Measurements from ENCODE around the gene PLEKHG7.
"Not testable (repeated sequence)": the region's sequence is repeated elsewhere in the genome, so short reads cannot be mapped to it uniquely, and the experiment has no call there.

PLEKHG7 gene

DNA sequence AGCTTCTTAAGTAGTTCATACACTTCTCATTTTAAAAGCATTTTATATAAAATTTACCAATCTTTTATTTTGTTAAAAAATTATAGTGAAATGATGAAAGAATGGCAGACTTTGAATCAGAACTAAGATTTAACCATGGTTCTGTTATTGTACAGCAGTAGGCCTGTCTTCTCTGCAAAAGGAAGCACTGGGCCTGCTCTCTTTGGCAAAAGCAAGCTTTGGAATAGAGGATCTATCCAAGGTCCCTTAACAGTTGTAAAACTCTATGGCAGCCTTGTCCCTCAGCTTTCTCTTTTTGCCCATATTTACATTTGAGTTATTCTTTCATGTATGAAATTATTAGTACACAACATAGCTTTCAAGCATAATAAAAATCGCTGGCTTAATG lies 82.8 kb downstream of the PLEKHG7 start:
- no peaks in the 10 kb centered on the region for H3K27me3 ChIP-seq (ENCODE audit: control insufficient read depth in 3 of 3, insufficient read depth in 3 of 3, low read depth in 1 of 3, low read length in 3 of 3)
- no peak overlapping the region for H3K4me3 ChIP-seq (ENCODE audit: low read length in 2 of 2)
- H3K4me2 ChIP-seq (ENCODE audit: insufficient read depth, low read length, poor library complexity, severe bottlenecking) = no peak overlapping the region
- H3K79me1 ChIP-seq (ENCODE audit: low read depth, low read length) = no peaks in the 10 kb centered on the region
- H2BK5ac ChIP-seq (ENCODE audit: low read length) = no peak overlapping the region
- no peak for DNase-seq (ENCODE audit: low spot score)
- no peak overlapping the region for H2BK120ac ChIP-seq (ENCODE audit: low read depth, low read length)
- H2BK15ac ChIP-seq (ENCODE audit: low read length) = no peak overlapping the region
- no peak overlapping the region for H3K9ac ChIP-seq (ENCODE audit: low read depth, low read length, poor library complexity)
- H4K91ac ChIP-seq (ENCODE audit: low read depth, low read length, poor library complexity) = no peak overlapping the region
- H3K4ac ChIP-seq (ENCODE audit: low read length) = no peak overlapping the region
- no peak overlapping the region for H2BK12ac ChIP-seq (ENCODE audit: low read length)
- no peak overlapping the region for H2AK5ac ChIP-seq (ENCODE audit: low read depth, low read length)
- no peak overlapping the region for H3K18ac ChIP-seq (ENCODE audit: low read length)
- no peak overlapping the region for H3K14ac ChIP-seq (ENCODE audit: low read length)
- H3K23ac ChIP-seq (ENCODE audit: low read depth, low read length, poor library complexity) = no peak overlapping the region
- WGBS, 2 donors (ENCODE audit: extremely low coverage in 2 of 2, insufficient read length in 2 of 2, insufficient replicate concordance in 1 of 2) = no CpG with 5 or more reads among the region's 1 CpG
- H3K36me3 ChIP-seq (replicated peaks in 1 of 2; ENCODE audit: control insufficient read depth in 2 of 2, insufficient read depth in 2 of 2, low read length in 2 of 2) = peaks cover 0 to 18% of the 10 kb centered on the region in 2 donors
- H3K27ac ChIP-seq (replicated peaks; ENCODE audit: low read length) = no peak overlapping the region
- H3K9me3 ChIP-seq (replicated peaks in 1 of 2; ENCODE audit: control insufficient read depth in 2 of 2, insufficient read depth in 1 of 2, low read depth in 1 of 2, low read length in 2 of 2) = no peaks in the 10 kb centered on the region
- no peak overlapping the region for H4K8ac ChIP-seq (ENCODE audit: low read depth, low read length)
- peaks cover 0 to 2% of the 10 kb centered on the region in 2 donors for H3K4me1 ChIP-seq (ENCODE audit: control insufficient read depth in 2 of 2, insufficient read depth in 1 of 2, low read depth in 1 of 2, low read length in 2 of 2)
- no peak overlapping the region for H2AFZ ChIP-seq (ENCODE audit: low read length)

DNA sequence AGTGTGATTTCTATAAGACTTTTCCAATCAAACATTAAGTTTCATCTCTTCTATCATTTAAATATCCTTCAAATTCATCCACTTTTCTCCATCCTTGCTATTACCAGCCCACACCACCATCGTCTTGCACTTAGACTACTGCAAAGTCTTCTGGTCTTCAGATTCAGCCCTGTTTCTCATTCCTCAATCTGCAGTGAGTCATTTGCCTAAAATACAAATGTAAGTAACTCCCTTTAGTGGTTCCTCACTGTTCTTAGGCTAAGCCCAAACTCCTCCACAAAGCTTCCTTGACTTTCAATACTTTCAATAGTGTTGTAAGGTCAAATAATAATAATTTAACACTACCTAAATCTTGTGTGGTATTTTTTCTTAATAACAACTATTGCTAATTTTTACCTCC lies 83.3 kb downstream of the PLEKHG7 start:
- H3K27ac ChIP-seq (replicated peaks; ENCODE audit: low read length) = no peak overlapping the region
- no peaks in the 10 kb centered on the region for H3K27me3 ChIP-seq (ENCODE audit: control insufficient read depth in 3 of 3, insufficient read depth in 3 of 3, low read depth in 1 of 3, low read length in 3 of 3)
- no peak overlapping the region for H2BK12ac ChIP-seq (ENCODE audit: low read length)
- WGBS, 2 donors (ENCODE audit: extremely low coverage in 2 of 2, insufficient read length in 2 of 2, insufficient replicate concordance in 1 of 2) = 100% methylated on average over 1 of the region's 1 CpG; no CpG with 5 or more reads in 1 of the 2 donors
- no peak overlapping the region for H3K4me2 ChIP-seq (ENCODE audit: insufficient read depth, low read length, poor library complexity, severe bottlenecking)
- no peak overlapping the region for H2AK5ac ChIP-seq (ENCODE audit: low read depth, low read length)
- no peak overlapping the region for H2BK5ac ChIP-seq (ENCODE audit: low read length)
- no peak overlapping the region for H3K14ac ChIP-seq (ENCODE audit: low read length)
- no peak overlapping the region for H4K8ac ChIP-seq (ENCODE audit: low read depth, low read length)
- H3K36me3 ChIP-seq (replicated peaks in 1 of 2; ENCODE audit: control insufficient read depth in 2 of 2, insufficient read depth in 2 of 2, low read length in 2 of 2) = peaks cover 0 to 16% of the 10 kb centered on the region in 2 donors
- H2BK120ac ChIP-seq (ENCODE audit: low read depth, low read length) = no peak overlapping the region
- no peak overlapping the region for H4K91ac ChIP-seq (ENCODE audit: low read depth, low read length, poor library complexity)
- no peak overlapping the region for H3K4ac ChIP-seq (ENCODE audit: low read length)
- no peaks in the 10 kb centered on the region for H3K79me1 ChIP-seq (ENCODE audit: low read depth, low read length)
- H3K4me3 ChIP-seq (ENCODE audit: low read length in 2 of 2) = no peak overlapping the region
- H3K18ac ChIP-seq (ENCODE audit: low read length) = no peak overlapping the region
- H3K9ac ChIP-seq (ENCODE audit: low read depth, low read length, poor library complexity) = no peak overlapping the region
- no peak overlapping the region for H3K23ac ChIP-seq (ENCODE audit: low read depth, low read length, poor library complexity)
- no peaks in the 10 kb centered on the region for H3K9me3 ChIP-seq (replicated peaks in 1 of 2; ENCODE audit: control insufficient read depth in 2 of 2, insufficient read depth in 1 of 2, low read depth in 1 of 2, low read length in 2 of 2)
- H2BK15ac ChIP-seq (ENCODE audit: low read length) = no peak overlapping the region
- no peak for DNase-seq (ENCODE audit: low spot score)
- no peak overlapping the region for H2AFZ ChIP-seq (ENCODE audit: low read length)
- H3K4me1 ChIP-seq (ENCODE audit: control insufficient read depth in 2 of 2, insufficient read depth in 1 of 2, low read depth in 1 of 2, low read length in 2 of 2) = peaks cover 0 to 2% of the 10 kb centered on the region in 2 donors

- H3K4me1 ChIP-seq (ENCODE audit: control insufficient read depth in 2 of 2, insufficient read depth in 1 of 2, low read depth in 1 of 2, low read length in 2 of 2); H3K9ac ChIP-seq (ENCODE audit: low read depth, low read length, poor library complexity): not testable (repeated sequence)
Observed at GRCh38 chr12:92794356-92794755, 91.6 kb downstream of the PLEKHG7 start.

GRCh38 chr12:92794814-92795213 lies 92.0 kb downstream of the PLEKHG7 start:
- H3K27ac ChIP-seq (replicated peaks; ENCODE audit: low read length) = no peak overlapping the region
- H2BK5ac ChIP-seq (ENCODE audit: low read length) = no peak overlapping the region
- no peak overlapping the region for H3K14ac ChIP-seq (ENCODE audit: low read length)
- no peak overlapping the region for H2BK120ac ChIP-seq (ENCODE audit: low read depth, low read length)
- no peaks in the 10 kb centered on the region for H3K79me1 ChIP-seq (ENCODE audit: low read depth, low read length)
- H3K18ac ChIP-seq (ENCODE audit: low read length) = no peak overlapping the region
- no peak overlapping the region for H4K91ac ChIP-seq (ENCODE audit: low read depth, low read length, poor library complexity)
- H2AK5ac ChIP-seq (ENCODE audit: low read depth, low read length) = no peak overlapping the region
- no peaks in the 10 kb centered on the region for H3K27me3 ChIP-seq (ENCODE audit: control insufficient read depth in 3 of 3, insufficient read depth in 3 of 3, low read depth in 1 of 3, low read length in 3 of 3)
- H3K4me1 ChIP-seq (ENCODE audit: control insufficient read depth in 2 of 2, insufficient read depth in 1 of 2, low read depth in 1 of 2, low read length in 2 of 2) = no peaks in the 10 kb centered on the region
- no peak overlapping the region for H3K4me2 ChIP-seq (ENCODE audit: insufficient read depth, low read length, poor library complexity, severe bottlenecking)
- H3K9me3 ChIP-seq (replicated peaks in 1 of 2; ENCODE audit: control insufficient read depth in 2 of 2, insufficient read depth in 1 of 2, low read depth in 1 of 2, low read length in 2 of 2) = no peaks in the 10 kb centered on the region
- no peak overlapping the region for H2BK15ac ChIP-seq (ENCODE audit: low read length)
- no peak overlapping the region for H2AFZ ChIP-seq (ENCODE audit: low read length)
- no peak overlapping the region for H3K4ac ChIP-seq (ENCODE audit: low read length)
- H3K4me3 ChIP-seq (ENCODE audit: low read length in 2 of 2) = no peak overlapping the region
- peaks cover 0 to 34% of the 10 kb centered on the region in 2 donors for H3K36me3 ChIP-seq (replicated peaks in 1 of 2; ENCODE audit: control insufficient read depth in 2 of 2, insufficient read depth in 2 of 2, low read length in 2 of 2)
- H2BK12ac ChIP-seq (ENCODE audit: low read length) = no peak overlapping the region
- no peak overlapping the region for H3K23ac ChIP-seq (ENCODE audit: low read depth, low read length, poor library complexity)
- H3K9ac ChIP-seq (ENCODE audit: low read depth, low read length, poor library complexity) = no peak overlapping the region
- H4K8ac ChIP-seq (ENCODE audit: low read depth, low read length) = no peak overlapping the region
- no peak for DNase-seq (ENCODE audit: low spot score)

More at GRCh38 chr12:92794356-92794755, 91.6 kb downstream of the PLEKHG7 start:
- H3K4me3 ChIP-seq (ENCODE audit: low read length in 2 of 2); H3K79me1 ChIP-seq (ENCODE audit: low read depth, low read length); H3K18ac ChIP-seq (ENCODE audit: low read length); DNase-seq (ENCODE audit: low spot score); H3K4me2 ChIP-seq (ENCODE audit: insufficient read depth, low read length, poor library complexity, severe bottlenecking); H2BK120ac ChIP-seq (ENCODE audit: low read depth, low read length); H4K91ac ChIP-seq (ENCODE audit: low read depth, low read length, poor library complexity); H3K23ac ChIP-seq (ENCODE audit: low read depth, low read length, poor library complexity); H3K27me3 ChIP-seq (ENCODE audit: control insufficient read depth in 3 of 3, insufficient read depth in 3 of 3, low read depth in 1 of 3, low read length in 3 of 3); H4K8ac ChIP-seq (ENCODE audit: low read depth, low read length); H3K9me3 ChIP-seq (replicated peaks in 1 of 2; ENCODE audit: control insufficient read depth in 2 of 2, insufficient read depth in 1 of 2, low read depth in 1 of 2, low read length in 2 of 2); H3K27ac ChIP-seq (replicated peaks; ENCODE audit: low read length); H2BK5ac ChIP-seq (ENCODE audit: low read length); H2BK15ac ChIP-seq (ENCODE audit: low read length); H3K14ac ChIP-seq (ENCODE audit: low read length); H2AK5ac ChIP-seq (ENCODE audit: low read depth, low read length); H3K4ac ChIP-seq (ENCODE audit: low read length); H2BK12ac ChIP-seq (ENCODE audit: low read length); H2AFZ ChIP-seq (ENCODE audit: low read length): not testable (repeated sequence)
- peaks cover 0 to 32% of the 10 kb centered on the region in 2 donors for H3K36me3 ChIP-seq (replicated peaks in 1 of 2; ENCODE audit: control insufficient read depth in 2 of 2, insufficient read depth in 2 of 2, low read length in 2 of 2)
- no CpG with 5 or more reads among the region's 5 CpGs for WGBS, 2 donors (ENCODE audit: extremely low coverage in 2 of 2, insufficient read length in 2 of 2, insufficient replicate concordance in 1 of 2)
